AG04449 (cell line): ENCODE results near the gene WNT7A.

Experiments used
- CTCF ChIA-PET: fragments of 350-600 bp; formaldehyde crosslinking; extraction: SDS; loops from one replicate; lab custom pipeline; 2021; ENCODE audit warnings: antibody characterized with exemption; lab: Yijun Ruan, JAX
- POLR2A ChIA-PET: fragments of 400-600, 350-600 bp; formaldehyde crosslinking; extraction: SDS; loops from one replicate; lab custom pipeline; 2020; ENCODE audit warnings: antibody characterized with exemption, inconsistent platforms; lab: Yijun Ruan, JAX
- DNase-seq: peaks from one replicate; pipeline ENCODE4 v3.0.0-alpha.2; 2010; ENCODE audit warnings: low read depth, low spot score
- H3K4me3 ChIP-seq: 2 replicates; pipeline ENCODE4 v1.5.1; 2011; ENCODE audit warnings: low read depth, mild to moderate bottlenecking, control low read depth, low read length
- TF ChIP-seq, protein P1 (sequence below): IDR thresholded peaks from one replicate; pipeline ENCODE4 v1.5.1; 2011; ENCODE audit warnings: mild to moderate bottlenecking, moderate library complexity, low read length, control low read depth, inconsistent platforms; ENCODE audit not compliant: insufficient read depth; ENCODE audit errors: missing control alignments

Gene WNT7A

DNA sequence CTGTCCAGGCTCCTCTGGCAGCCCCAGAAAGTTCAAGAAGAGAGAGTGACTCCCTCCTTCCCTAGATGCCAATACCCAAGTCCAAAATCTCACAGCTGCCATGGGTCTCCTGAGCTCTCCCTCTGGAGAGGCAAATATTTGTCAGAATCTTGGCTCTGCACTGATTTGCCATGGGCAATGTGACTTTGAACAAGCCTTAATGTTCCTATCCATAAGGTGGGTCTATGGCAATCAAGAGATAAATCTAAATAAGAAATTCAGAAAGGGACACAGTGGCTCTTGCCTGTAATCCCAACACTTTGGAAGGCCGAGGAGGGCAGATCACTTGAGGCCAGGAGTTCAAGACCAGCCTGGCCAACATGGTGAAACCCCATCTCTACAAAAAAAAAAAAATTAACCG lies 12.4 kb upstream of the WNT7A start:
- DNase-seq = no peak
- POLR2A ChIA-PET = no interaction called here
- no peak overlapping the region for H3K4me3 ChIP-seq
- CTCF ChIA-PET = interaction anchor here (1.4 kb wide), 1 partner anchor 235 kb away, joined by 3 read pairs; no protein-coding TSS in a partner anchor
- TF ChIP-seq, protein P1, sequence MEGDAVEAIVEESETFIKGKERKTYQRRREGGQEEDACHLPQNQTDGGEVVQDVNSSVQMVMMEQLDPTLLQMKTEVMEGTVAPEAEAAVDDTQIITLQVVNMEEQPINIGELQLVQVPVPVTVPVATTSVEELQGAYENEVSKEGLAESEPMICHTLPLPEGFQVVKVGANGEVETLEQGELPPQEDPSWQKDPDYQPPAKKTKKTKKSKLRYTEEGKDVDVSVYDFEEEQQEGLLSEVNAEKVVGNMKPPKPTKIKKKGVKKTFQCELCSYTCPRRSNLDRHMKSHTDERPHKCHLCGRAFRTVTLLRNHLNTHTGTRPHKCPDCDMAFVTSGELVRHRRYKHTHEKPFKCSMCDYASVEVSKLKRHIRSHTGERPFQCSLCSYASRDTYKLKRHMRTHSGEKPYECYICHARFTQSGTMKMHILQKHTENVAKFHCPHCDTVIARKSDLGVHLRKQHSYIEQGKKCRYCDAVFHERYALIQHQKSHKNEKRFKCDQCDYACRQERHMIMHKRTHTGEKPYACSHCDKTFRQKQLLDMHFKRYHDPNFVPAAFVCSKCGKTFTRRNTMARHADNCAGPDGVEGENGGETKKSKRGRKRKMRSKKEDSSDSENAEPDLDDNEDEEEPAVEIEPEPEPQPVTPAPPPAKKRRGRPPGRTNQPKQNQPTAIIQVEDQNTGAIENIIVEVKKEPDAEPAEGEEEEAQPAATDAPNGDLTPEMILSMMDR = no peak

DNA sequence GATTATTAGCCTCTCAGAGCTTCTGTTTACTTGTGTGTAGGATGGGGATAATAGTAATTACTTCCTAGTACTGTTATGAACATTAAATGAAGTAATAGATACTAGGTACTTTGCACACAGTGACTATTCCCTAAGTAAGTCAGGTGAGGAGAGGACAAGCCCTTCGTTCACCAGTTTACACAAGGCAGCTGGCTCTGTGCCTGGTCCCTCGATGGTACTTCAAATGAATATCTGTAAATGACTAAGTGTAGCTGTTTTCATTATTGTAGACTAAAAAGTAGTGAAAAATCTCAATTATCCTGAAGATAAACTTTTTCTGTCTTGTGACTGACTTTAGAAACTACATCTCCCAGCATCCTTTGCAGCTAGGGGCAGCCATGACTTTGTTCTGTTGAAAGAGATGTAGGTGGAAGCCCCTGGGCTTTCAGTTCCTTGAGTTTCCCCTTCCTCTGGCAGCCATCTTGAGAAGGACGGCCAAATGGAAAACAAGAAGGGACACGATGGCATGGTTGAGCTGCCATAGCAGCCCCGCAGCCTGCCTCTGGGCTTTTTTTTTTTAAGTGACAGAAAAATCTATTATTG lies 11.7 kb upstream of the WNT7A start:
- CTCF ChIA-PET = interaction anchor here (0.8 to 1.4 kb wide), 2 partner anchors 234 to 241 kb away, joined by 3 read pairs; no protein-coding TSS in a partner anchor
- H3K4me3 ChIP-seq = no peak overlapping the region
- POLR2A ChIA-PET = no interaction called here
- DNase-seq = no peak
- TF ChIP-seq, protein P1 = no peak

DNA sequence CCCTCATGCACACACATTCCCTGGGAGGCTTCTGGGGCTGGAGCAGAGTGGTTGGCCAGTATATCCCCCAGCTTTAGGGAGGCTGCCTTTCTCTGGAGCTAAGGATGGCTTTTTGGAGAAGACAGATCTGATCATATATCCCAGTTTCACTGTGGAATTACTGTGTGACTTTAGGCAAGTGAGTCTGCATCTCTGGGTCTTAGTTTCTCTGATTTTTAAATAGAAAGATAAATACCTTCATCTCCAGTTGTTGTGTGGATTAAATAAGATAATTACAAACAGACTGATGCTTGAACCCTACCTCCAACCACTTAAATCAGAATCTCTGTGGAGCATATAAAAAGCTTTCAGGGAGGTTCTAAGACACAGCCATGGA lies 11.1 kb upstream of the WNT7A start:
- POLR2A ChIA-PET = no interaction called here
- DNase-seq = no peak
- TF ChIP-seq, protein P1 = no peak
- CTCF ChIA-PET = interaction anchor here (0.8 kb wide), 1 partner anchor 240 kb away, joined by 3 read pairs; no protein-coding TSS in a partner anchor
- H3K4me3 ChIP-seq = no peak overlapping the region

DNA sequence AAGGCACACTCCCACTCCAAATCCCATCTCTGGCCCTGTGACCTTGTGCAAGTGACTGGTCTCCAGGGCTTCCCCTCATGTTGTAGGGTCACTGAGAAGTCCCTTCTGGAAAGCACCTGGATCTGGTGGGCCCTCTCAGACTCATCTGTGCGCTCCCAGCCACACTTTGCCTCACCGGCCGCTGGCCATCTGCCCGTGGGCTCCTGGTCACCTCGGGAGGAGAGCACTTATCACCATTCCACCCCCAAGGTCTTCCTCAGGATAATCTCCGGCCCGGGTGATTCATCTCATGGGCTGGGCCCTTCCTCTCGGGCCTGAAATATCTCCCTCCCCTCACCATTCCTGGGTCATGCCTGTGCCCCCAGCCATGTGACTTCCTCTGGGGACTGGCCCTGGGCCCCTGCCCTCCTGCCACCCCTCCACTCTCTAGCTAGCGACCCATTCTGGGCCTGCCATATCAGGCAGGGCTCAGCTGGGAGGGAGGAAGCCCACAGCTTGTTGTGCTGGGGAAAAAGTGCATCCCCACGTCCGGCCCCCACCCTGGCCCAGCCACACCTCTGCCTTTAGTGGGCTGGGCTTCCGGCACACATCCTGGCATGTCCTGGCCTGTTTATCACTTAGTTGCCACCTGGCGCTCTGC lies 10.6 kb upstream of the WNT7A start:
- ChIA-PET POLR2A (no interaction called here), CTCF (interaction anchor here (0.8 kb wide), 1 partner anchor 240 kb away, joined by 3 read pairs; no protein-coding TSS in a partner anchor)
- no peak overlapping the region for H3K4me3 ChIP-seq
- no peak for DNase-seq
- TF ChIP-seq, protein P1 = no peak

DNA sequence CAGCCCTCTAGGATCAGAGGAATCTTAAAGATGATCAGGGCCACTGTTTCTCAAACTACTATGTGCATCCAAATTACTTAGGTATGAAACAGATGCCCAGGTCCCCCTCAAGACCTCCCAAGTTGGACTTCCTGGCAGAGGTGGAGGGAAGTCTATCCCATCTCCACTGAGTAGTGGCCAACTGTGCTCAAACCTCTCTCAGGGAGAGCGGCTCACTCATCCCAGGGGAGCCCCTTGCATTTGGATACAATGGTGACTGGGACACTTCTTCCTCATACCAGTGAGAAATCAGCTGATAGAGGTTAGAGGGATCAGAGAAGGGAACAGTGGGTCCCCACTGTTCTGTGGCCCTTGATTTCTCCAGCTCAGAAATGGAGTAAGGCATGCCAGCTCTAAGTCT lies 8.7 kb upstream of the WNT7A start:
- no peak for DNase-seq
- ChIA-PET POLR2A (no interaction called here), CTCF (interaction anchor here (4.6 kb wide), 1 partner anchor 231 kb away, joined by 20 read pairs; no protein-coding TSS in a partner anchor)
- no peak overlapping the region for H3K4me3 ChIP-seq
- TF ChIP-seq, protein P1 = no peak

DNA sequence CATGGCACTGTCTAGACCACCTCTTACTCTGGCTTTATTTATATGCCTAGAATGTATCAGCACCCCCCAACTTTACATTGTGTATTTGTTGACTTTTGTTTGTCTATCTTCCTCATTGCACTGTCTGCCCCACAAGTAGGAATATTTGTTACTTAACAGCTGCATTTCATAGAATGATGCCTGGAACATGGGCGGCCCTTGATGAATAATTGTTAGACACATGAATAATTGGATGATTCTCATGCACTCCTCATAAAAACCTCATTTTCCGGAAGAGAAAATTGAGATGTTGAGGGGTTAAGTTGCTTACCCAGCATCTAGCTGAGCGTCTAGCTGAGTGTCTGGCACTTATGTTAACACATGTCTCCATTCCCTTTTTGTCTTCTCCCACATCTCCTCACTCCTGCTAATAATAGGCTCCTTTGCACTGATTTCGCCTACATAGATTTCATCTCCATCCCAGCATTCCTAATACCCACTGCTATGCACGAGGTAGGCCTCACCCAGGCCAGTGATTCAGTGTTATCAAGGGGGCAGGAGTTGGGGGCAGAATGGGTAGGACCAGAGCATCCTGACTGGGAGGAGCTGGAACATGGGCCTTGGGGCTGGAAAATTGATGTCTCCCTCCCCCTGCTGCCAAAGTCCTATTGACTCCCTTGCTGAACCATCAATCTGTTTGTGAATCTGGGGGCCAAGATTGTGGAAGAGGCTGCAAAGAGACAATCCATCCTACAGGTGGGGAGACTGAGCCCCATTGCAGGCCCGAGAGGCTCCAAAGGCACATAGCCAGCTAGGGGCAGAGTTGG lies 7.8 kb upstream of the WNT7A start:
- H3K4me3 ChIP-seq = no peak overlapping the region
- TF ChIP-seq, protein P1 = no peak
- CTCF ChIA-PET = interaction anchor here (1.7 to 4.6 kb wide), 2 partner anchors 9 to 230 kb away, joined by 7 to 20 read pairs; no protein-coding TSS in a partner anchor
- POLR2A ChIA-PET = no interaction called here
- DNase-seq = no peak
